Keratinocyte (primary cell): ENCODE data around the gene SMC1B. TPM values are rescaled to one million over a fixed set of nuclear protein-coding genes. Genes with fewer than 3 reads are reported as not detected.

Experiments used
- DNase-seq: peaks from one replicate; pipeline ENCODE4 v3.0.0-alpha.2; 2011; ENCODE audit warnings: low read depth, missing footprints, low spot score
- FAIRE-seq: peaks from 2 replicates; lab custom pipeline; 2011; peaks lifted over from hg19 to GRCh38; lab: Jason Lieb, UNC
- H2AFZ ChIP-seq: 2 replicates; pipeline ENCODE4 v1.6.0; 2012; ENCODE audit warnings: low read length, control low read depth, inconsistent platforms; ENCODE audit not compliant: control insufficient read depth
- H3K27ac ChIP-seq: 2 replicates; pipeline ENCODE4 v1.5.1; 2011; ENCODE audit warnings: low read length; ENCODE audit not compliant: control insufficient read depth, insufficient read depth
- H3K27me3 ChIP-seq: 3 replicates; pipeline ENCODE4 v1.6.0; 2011; ENCODE audit warnings: low read length; ENCODE audit not compliant: control insufficient read depth, insufficient read depth; ENCODE audit errors: extremely low read depth
- H3K36me3 ChIP-seq, 2 experiments: 2 replicates in 1 of 2; 3 replicates in 1 of 2; pipeline ENCODE4 v1.5.1; 2011; ENCODE audit warnings: low read length in 2 of 2, mild to moderate bottlenecking in 1 of 2; ENCODE audit not compliant: control insufficient read depth in 2 of 2, insufficient read depth in 2 of 2; ENCODE audit errors: extremely low read depth in 1 of 2
- H3K4me1 ChIP-seq: 3 replicates; pipeline ENCODE4 v1.5.1; 2011; ENCODE audit warnings: low read length; ENCODE audit not compliant: control insufficient read depth, insufficient read depth; ENCODE audit errors: extremely low read depth
- H3K4me2 ChIP-seq: 3 replicates; pipeline ENCODE4 v1.6.0; 2011; ENCODE audit warnings: low read depth, low read length; ENCODE audit not compliant: control insufficient read depth, insufficient read depth; ENCODE audit errors: extremely low read depth
- H3K4me3 ChIP-seq, 3 experiments: fragments of 200-600 bp in 1 of 3; sonication (generic) in 1 of 3; 2 replicates in 2 of 3; 3 replicates in 1 of 3; pipeline ENCODE4 v1.5.1; 2011 to 2016; ENCODE audit warnings: low read length in 3 of 3, mild to moderate bottlenecking in 3 of 3, control low read depth in 2 of 3, inconsistent platforms in 1 of 3, low read depth in 1 of 3, mixed read lengths in 1 of 3, mixed run types in 1 of 3, moderate library complexity in 1 of 3; ENCODE audit not compliant: control insufficient read depth in 2 of 3, insufficient read depth in 2 of 3; ENCODE audit errors: extremely low read depth in 1 of 3
- H3K79me2 ChIP-seq: 2 replicates; pipeline ENCODE4 v1.6.0; 2012; ENCODE audit warnings: low read length; ENCODE audit not compliant: control insufficient read depth, insufficient read depth
- H3K9ac ChIP-seq: 3 replicates; pipeline ENCODE4 v1.6.0; 2011; ENCODE audit warnings: low read length; ENCODE audit not compliant: control insufficient read depth, insufficient read depth; ENCODE audit errors: extremely low read depth
- H3K9me1 ChIP-seq: 3 replicates; pipeline ENCODE4 v1.6.0; 2011; ENCODE audit warnings: low read length; ENCODE audit not compliant: control insufficient read depth, insufficient read depth; ENCODE audit errors: extremely low read depth
- H3K9me3 ChIP-seq: 2 replicates; pipeline ENCODE4 v1.5.1; 2012; ENCODE audit warnings: low read depth, low read length; ENCODE audit not compliant: control insufficient read depth
- H4K20me1 ChIP-seq: 3 replicates; pipeline ENCODE4 v1.6.0; 2011; ENCODE audit warnings: low read length; ENCODE audit not compliant: control insufficient read depth, insufficient read depth; ENCODE audit errors: extremely low read depth
- EZH2 ChIP-seq: IDR thresholded peaks from one replicate; pipeline ENCODE4 v1.6.1; 2012; ENCODE audit warnings: inconsistent platforms, mild to moderate bottlenecking, low read length, moderate library complexity
- dilution Hi-C: fragments of 300-500 bp; cut with MboI; formaldehyde crosslinking; loops from one replicate; pipeline ENCODE4 v1.7.0; 2020; ENCODE audit warnings: low sequenced_read_pairs; ENCODE audit not compliant: extremely low pct_ligation_motif_present
- polyA plus RNA-seq, 5 experiments: library from polyadenylated mRNA; depleted of rRNA in 3 of 5; stranded (reverse) in 3 of 5; stranded (forward) in 1 of 5; unstranded in 1 of 5; fragments of >200 nt; gene quantifications; 1 replicate in 1 of 5; 2 replicates in 3 of 5; 3 replicates in 1 of 5; pipeline versions ENCODE4 v1.2.1 to v1.2.3, GENCODE V29; 2011 to 2012; ENCODE audit warnings: missing spikeins in 2 of 5, low read depth in 1 of 5, low replicate concordance in 1 of 5
- TF ChIP-seq, protein P1 (sequence below), 3 experiments: IDR thresholded peaks in 1 of 3; conservative IDR thresholded peaks in 1 of 3; optimal IDR thresholded peaks in 1 of 3; 2 replicates in 2 of 3; 3 replicates in 1 of 3; pipeline versions ENCODE3 to v1.5.1; 2011; ENCODE audit warnings: low read length in 3 of 3, mild to moderate bottlenecking in 3 of 3, moderate library complexity in 2 of 3, control low read depth in 1 of 3, inconsistent platforms in 1 of 3; ENCODE audit not compliant: insufficient read depth in 2 of 3; ENCODE audit errors: extremely low read depth in 1 of 3

Gene SMC1B
- polyA plus RNA-seq, 1 donor (not counting 4 experiments of a cell fraction or from before 2014, with no cell fraction given): not detected

DNA sequence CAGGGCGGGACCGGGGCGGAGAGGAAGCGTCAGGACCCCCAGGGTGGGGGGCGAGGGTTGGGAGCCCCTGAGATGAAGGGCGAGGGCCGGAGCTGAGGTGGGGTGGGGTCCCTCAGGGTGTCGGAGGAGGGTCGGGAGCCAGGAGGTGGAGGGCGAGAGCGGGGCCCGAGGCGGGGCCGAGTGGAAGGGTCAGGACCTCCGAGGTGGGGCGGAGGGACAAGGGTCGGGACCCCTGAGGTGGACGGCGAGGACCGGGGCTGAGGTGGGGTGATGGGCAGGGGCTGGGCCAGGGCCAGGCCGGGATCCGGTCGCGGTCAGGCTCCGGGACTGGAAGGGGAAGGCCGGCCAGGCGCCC, 409 bp downstream of the SMC1B start:
- Histone ChIP-seq H3K27ac (no peak overlapping the region), H3K4me2 (peak overlapping the region; percentile 91), H3K36me3 (no peaks in the 10 kb centered on the region), H3K9me1 (no peaks in the 10 kb centered on the region), H3K27me3 (no peaks in the 10 kb centered on the region), H2AFZ (peak overlapping the region; percentile 96), H3K4me1 (peaks cover 9% of the 10 kb centered on the region), H4K20me1 (no peaks in the 10 kb centered on the region), H3K9ac (no peak overlapping the region), H3K4me3 (no peak overlapping the region), H3K9me3 (no peaks in the 10 kb centered on the region), H3K79me2 (no peaks in the 10 kb centered on the region)
- dilution Hi-C loops: no loop called here
- TF ChIP-seq EZH2: no peak
- TF ChIP-seq, protein P1, sequence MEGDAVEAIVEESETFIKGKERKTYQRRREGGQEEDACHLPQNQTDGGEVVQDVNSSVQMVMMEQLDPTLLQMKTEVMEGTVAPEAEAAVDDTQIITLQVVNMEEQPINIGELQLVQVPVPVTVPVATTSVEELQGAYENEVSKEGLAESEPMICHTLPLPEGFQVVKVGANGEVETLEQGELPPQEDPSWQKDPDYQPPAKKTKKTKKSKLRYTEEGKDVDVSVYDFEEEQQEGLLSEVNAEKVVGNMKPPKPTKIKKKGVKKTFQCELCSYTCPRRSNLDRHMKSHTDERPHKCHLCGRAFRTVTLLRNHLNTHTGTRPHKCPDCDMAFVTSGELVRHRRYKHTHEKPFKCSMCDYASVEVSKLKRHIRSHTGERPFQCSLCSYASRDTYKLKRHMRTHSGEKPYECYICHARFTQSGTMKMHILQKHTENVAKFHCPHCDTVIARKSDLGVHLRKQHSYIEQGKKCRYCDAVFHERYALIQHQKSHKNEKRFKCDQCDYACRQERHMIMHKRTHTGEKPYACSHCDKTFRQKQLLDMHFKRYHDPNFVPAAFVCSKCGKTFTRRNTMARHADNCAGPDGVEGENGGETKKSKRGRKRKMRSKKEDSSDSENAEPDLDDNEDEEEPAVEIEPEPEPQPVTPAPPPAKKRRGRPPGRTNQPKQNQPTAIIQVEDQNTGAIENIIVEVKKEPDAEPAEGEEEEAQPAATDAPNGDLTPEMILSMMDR (optimal IDR thresholded peaks at IDR 0.05 in 1 of 3, IDR thresholded peaks at IDR 0.05 in 1 of 3, conservative IDR thresholded peaks at IDR 0.05 in 1 of 3; ENCODE audit: extremely low read depth in 1 of 3, insufficient read depth in 2 of 3, low read length in 3 of 3): no peak
- FAIRE-seq (no peak), DNase-seq (no peak)

DNA sequence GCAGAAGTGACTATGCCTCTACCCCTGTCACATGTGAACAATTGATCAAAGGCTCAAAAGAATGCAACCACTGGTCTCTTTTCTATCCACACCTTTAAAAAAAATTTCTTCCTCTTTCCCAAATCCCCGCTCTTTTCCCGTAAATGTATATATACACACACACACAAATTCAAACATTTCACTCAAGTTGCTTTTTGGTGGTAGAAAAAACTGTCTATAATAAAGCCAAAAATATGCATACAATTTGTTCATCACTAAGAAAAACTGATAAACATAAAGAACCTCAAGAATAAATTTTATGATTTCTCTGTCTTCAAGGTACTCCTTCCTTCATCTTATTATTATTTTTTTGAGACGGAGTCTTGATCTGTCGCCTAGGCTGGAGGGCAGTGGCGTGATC, 5.6 kb downstream of the SMC1B start:
- Histone ChIP-seq H3K27me3 (no peaks in the 10 kb centered on the region), H3K4me2 (no peak overlapping the region)
- FAIRE-seq: no peak

More for the DNA sequence above, 5.6 kb downstream of the SMC1B start:
- no peak overlapping the region for H3K9ac ChIP-seq
- no peak overlapping the region for H2AFZ ChIP-seq
- no peaks in the 10 kb centered on the region for H3K9me3 ChIP-seq
- H3K79me2 ChIP-seq: no peaks in the 10 kb centered on the region
- TF ChIP-seq, protein P1 (optimal IDR thresholded peaks at IDR 0.05 in 1 of 3, IDR thresholded peaks at IDR 0.05 in 1 of 3, conservative IDR thresholded peaks at IDR 0.05 in 1 of 3; ENCODE audit: extremely low read depth in 1 of 3, insufficient read depth in 2 of 3, low read length in 3 of 3): no peak
- TF ChIP-seq EZH2: no peak
- no peaks in the 10 kb centered on the region for H3K36me3 ChIP-seq
- no peak overlapping the region for H3K4me3 ChIP-seq
- no peak overlapping the region for H3K27ac ChIP-seq
- dilution Hi-C loops: no loop called here
- no peak for DNase-seq
- no peaks in the 10 kb centered on the region for H4K20me1 ChIP-seq
- no peaks in the 10 kb centered on the region for H3K4me1 ChIP-seq
- no peaks in the 10 kb centered on the region for H3K9me1 ChIP-seq
